Stimulated activated CD8-positive, alpha-beta memory T cell treated with anti-CD3 and anti-CD28 coated beads, Interleukin-15, amount 100 ng/mL, for 1 hour (primary cell): ENCODE results near the gene AQP7.
"Not testable (repeated sequence)": the region's sequence is repeated elsewhere in the genome, so short reads cannot be mapped to it uniquely, and the experiment has no call there.

Source experiments
- DNase-seq: peaks from one replicate; pipeline ENCODE4 v3.0.0-alpha.2; 2020; ENCODE audit warnings: low read depth

AQP7 gene

DNA sequence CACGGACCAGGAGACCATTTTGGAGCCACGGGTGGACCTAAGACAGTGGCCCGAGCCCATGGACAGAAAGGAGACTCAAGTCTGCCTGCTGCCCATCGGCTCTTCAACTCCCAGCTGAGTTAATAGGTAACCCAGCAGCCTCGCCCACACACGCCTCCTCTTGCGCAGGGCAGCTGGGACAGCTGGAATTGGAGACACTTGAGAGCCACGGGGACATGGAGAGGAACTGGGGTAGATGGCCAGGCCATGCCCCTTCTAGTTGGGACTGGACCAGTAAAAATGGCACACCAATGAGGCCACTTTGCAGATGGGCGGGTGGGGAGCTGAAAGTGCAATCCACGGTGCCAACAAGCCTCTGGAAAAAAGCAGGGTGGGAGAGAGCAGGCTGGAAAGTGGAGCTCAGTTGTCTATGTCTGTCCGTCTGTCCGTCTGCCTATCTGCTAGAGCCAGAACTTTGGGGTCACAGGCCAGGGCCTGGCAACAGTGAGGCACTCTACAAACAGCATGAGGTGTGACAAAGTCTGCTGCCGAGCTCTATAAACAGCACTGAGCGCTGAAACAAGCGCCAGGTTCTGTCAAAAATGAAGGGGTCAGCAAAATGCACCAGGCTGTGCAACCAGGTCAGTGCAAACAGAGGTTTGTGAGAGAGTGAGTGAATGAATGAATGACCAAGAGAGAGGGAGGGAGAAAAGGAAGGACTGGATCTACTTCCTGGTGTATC lies 7.0 kb downstream of the AQP7 start:
- not testable (repeated sequence) for DNase-seq

DNA sequence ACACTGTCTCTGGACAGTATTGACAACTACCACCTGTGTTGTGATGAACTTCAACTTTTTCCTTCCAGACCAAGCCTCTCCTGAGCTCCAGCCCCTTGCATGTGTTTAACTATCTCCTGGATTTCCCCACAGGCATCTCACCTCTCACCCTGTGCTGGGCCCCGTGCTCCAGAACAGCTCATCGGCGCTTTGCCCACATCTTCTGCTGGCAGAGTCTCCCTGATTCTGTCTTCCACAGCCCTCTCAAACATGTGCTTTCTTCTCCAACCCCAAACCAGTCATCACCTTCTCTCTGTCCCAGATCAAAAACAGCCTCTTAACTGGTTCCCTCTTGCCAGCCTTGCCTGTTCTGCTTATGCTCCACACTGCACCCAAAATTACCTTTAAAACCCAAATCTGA lies 8.4 kb downstream of the AQP7 start:
- DNase-seq: not testable (repeated sequence)

DNA sequence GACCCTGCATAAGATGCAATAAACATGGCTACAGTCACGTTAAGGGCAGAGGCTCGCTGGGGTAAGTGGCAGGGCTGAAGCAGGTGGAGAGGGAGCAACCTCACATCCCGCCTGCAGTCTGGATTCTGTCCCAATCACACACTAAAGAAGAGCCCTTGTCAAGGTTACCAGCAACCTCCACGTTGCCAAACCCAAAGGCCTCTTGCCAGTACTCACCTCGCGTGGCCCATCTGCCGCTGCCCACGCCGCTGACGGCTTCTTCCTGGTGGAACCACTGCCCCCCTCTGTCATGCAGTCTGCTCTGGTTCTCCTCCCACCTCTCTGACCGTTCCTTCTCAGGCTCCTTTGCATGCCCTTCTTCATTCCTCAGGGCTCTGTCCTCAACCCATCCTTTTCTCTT lies 8.8 kb downstream of the AQP7 start:
- no peak for DNase-seq

DNA sequence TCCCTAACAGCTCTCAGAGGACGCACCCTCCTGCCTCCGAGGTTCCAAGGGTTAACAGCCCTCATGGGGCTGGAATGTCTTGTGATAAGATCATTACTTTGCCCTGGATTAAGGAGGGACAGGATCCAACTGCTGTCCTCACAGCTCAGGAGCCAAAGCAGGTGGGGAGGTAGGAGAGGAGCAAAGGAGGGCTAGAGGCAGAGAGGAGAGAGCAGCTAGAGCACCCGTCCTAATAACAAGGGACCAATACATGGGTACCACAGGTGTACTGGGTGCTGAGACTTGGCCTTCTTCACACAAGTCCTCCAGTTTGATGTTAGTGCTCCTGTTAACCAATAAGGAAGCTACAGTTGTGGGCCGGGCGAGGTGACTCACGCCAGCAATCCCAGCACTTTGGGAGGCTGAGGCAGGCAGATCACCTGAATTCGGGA lies 9.8 kb downstream of the AQP7 start:
- DNase-seq: not testable (repeated sequence)

- not testable (repeated sequence) for DNase-seq
Observed at GRCh38 chr9:33391111-33391771, 11.1 kb downstream of the AQP7 start.

GRCh38 chr9:33388110-33388994 lies 14.0 kb downstream of the AQP7 start:
- DNase-seq: no peak

GRCh38 chr9:33386998-33387397 lies 15.4 kb downstream of the AQP7 start:
- DNase-seq: not testable (repeated sequence)

DNA sequence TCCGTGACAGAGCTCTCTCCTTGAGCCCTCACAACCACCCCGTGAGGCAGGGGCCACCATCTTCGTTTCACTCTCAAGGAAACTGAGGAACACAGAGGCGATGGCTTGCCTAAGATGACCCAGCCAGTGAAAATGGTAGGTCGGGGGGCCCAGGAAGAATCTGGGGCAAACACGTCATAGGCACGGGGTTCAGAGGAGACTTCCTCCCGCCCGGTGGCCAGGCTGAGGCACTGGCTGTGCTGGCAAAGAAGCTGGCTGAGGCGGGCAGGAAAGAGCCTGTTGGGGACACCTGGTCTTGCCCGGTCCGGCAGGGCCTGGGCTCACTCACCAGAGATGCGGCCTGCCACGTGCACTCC lies 15.7 kb downstream of the AQP7 start:
- DNase-seq: not testable (repeated sequence)

DNA sequence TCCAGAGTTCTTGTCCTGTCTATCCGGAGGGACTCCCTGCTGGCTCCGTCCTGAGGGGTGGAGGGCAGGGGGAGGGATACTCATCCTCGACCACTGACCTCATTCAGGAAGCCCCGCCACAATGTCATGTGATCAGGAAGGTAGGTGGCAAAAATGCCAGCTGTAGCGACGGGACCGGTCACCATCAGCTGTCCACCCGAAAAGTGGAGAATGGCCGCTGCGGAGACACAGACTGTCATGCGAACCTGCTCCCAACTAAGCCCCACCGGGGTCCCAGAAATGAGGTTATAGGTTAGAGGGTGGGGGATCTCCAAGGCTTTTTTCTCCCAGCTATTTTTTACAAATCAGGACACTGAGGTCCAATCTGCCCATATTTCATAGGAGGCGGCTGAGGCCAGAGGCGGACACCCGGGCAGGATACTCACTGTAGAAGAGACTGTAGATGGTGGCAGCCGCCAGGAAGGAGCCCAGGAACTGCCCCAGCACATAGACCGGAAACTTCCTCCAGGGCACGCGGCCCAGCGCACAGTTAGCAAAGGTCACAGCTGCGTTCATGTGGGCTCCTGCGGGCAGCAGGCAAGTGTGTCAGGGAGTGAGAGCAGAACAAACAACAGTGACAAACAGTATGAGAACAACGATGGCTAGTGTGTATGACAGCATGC lies 16.3 kb downstream of the AQP7 start:
- DNase-seq: not testable (repeated sequence)

DNA sequence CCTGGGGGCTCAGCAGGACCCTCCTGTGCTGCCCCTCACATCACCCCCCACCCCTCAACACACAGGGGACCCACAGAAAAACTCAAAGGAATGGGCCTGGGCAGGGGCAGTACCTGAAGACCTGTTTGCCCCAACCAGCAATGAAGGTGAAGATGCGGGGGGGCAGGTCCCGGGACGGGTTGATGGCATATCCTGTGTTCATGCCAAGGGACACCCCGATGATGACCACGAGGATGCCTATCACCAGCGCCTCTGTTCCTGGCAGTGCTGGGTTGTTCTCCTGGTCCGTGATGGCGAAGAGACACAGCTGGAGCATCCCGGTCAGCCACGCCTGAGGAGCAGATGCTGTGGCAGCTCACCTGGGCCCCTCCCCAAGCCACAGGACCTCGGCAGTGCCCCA lies 16.8 kb downstream of the AQP7 start:
- not testable (repeated sequence) for DNase-seq

GRCh38 chr9:33383396-33383795 lies 19.0 kb downstream of the AQP7 start:
- DNase-seq: not testable (repeated sequence)

DNA sequence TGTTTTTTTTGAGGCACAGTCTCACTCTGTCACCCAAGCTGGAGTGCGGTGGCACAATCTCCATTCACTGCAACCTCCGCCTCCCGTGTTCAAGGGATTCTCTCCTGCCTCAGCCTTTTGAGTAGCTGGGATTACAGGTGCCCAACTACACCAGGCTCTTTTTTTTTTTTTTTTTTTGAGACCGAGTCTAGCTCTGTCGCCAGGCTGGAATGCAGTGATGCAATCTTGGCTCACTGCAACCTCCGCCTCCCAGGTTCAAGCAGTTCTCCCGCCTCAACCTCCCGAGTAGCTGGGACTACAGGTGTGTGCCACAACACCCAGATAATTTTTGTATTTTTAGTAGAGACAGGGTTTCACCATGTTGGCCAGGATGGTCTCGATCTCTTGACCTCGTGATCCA lies 20.0 kb downstream of the AQP7 start:
- not testable (repeated sequence) for DNase-seq

- no peak for DNase-seq
Observed at GRCh38 chr9:33381231-33381791, 21.1 kb downstream of the AQP7 start.

- no peak for DNase-seq
Observed at GRCh38 chr9:33380390-33381094, 21.8 kb downstream of the AQP7 start.

DNA sequence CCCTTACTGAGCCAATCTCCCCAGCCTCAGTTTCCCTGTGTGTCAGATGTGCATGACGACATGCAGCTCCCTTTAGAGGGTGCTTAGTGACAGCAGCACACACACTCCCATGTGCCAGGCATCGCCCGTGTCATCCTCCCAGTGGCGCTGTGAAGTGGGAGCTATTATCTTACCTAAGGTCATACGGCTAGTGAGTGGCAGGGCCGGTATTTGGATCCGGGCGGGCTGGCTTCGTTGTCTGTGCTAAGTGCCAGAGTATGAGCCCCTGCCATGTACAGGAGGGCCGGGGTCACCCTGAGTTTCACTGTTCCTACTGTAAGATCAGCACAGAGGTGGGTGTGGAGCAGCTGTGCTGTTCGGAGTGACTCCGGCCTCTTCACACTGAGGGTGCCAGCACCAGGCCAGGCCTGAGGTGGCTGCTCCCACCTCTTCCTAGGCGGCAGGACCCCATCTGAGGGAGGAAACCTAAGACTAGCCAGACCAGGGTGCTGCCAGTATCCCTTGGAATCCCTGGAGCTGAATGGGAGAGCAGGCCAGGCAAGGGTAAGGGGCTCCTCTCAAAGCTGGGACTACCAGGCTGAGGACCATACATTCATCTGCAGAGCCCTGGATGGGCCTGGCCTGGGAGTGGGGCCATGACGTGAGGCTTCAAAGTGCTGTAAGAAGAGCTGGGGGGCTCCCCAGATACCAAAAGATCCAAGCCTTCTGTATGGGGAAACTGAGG lies 22.5 kb downstream of the AQP7 start:
- no peak for DNase-seq

GRCh38 chr9:33378121-33378795 lies 24.1 kb downstream of the AQP7 start:
- no peak for DNase-seq

- no peak for DNase-seq
Observed at GRCh38 chr9:33377089-33377715, 25.2 kb downstream of the AQP7 start.

DNA sequence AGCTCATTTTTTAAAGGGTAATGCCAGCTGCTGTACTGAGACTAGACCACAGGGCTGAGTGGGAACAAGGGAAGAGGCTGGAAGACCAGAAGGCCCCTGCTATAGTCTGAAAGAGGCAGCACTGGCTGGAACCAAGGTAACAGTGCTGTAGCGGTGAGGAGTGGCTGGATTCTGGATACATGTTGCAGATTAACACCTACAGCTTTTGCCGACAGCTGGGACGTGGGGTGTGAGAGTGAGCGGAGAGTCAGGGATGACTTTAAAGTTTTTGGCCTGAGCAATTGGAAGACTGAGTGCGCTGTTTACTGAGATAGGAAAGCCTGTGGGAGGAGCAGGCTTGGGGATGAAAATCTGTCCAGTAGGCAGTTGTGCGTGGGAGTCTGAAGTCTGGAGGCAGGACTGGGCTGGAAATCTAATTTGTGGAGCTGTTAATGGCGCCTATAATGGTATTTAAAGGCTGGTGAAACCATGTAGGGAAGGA lies 26.5 kb downstream of the AQP7 start:
- DNase-seq: no peak

DNA sequence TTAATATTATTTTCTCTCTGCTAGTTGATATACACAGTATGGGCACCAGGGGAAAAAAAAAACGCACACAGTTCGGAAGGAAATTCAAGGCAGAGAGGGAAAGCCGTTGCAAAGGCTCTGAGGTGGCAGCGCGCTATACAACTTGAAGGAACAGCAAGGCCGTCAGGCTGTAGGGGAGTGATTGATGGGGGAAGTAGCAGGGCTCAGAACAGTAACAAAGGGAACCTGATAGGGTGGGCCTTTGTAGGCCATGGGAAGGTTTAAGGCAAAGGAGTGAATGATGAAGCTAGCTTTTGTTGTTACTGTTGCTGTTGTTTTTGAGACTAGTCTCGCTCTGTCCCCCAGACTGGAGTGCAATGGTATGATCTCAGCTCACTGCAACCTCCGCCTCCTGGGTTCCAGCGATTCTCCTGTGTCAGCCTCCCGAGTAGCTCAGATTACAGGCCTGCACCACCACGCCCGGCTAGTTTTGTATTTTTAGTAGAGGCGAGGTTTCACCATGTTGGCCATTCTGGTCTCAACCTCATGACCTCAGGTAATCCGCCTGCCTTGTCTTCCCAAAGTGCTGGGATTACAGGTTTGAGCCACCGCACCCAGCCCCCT lies 27.0 kb downstream of the AQP7 start:
- no peak for DNase-seq
